GM19395 (cell line): ENCODE data around the gene KDM5B.
"Not testable (repeated sequence)": the region's sequence is repeated elsewhere in the genome, so short reads cannot be mapped to it uniquely, and the experiment has no call there.

Experiments used
- ATAC-seq: cut with Tn5 transposase; IDR thresholded peaks from one replicate; pipeline ENCODE4 v1.9.1; 2021; ENCODE audit warnings: mild to moderate bottlenecking, moderate library complexity; ENCODE audit not compliant: unreplicated experiment

Gene KDM5B

DNA sequence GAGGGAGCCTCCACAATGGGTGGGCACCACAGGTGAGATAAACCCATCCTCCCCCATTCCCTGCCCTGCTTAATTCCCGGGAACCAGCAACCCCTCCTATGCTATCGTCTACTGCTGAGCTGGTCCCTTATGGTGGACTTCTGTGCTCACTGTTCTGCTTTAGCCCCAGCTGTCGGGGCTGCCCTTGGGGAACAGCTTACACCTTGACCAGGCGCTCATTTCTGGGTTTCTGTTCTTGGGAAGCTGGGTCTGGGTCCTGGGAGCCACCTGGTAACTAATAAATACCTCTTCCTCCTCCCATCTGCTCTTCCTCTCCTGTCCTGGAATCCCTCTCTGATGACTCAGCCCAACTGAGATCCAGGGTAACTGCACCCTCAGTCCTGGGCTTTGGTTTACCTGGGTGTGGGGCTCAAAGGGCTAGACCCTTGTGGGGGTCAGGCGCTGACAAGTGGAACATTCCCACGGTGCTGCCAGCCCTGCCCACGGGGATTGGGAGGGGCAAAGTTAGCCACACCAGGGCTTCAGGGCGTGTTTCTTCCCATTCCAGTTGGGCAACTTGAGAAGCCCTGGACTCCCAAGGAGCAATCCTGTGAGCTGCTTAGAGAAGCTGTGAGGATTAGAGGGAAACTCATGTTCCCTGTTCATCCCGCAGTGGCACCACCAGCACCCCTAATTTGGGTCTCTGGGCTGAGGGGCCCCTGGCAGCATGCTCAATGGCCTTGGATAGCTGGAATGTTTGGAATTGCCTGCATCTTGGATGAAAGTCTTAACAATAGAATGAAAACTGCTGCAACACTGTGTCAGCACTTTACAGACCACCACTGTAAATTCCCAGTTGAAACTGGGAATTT lies 4.2 kb upstream of the KDM5B start:
- ATAC-seq: no peak

DNA sequence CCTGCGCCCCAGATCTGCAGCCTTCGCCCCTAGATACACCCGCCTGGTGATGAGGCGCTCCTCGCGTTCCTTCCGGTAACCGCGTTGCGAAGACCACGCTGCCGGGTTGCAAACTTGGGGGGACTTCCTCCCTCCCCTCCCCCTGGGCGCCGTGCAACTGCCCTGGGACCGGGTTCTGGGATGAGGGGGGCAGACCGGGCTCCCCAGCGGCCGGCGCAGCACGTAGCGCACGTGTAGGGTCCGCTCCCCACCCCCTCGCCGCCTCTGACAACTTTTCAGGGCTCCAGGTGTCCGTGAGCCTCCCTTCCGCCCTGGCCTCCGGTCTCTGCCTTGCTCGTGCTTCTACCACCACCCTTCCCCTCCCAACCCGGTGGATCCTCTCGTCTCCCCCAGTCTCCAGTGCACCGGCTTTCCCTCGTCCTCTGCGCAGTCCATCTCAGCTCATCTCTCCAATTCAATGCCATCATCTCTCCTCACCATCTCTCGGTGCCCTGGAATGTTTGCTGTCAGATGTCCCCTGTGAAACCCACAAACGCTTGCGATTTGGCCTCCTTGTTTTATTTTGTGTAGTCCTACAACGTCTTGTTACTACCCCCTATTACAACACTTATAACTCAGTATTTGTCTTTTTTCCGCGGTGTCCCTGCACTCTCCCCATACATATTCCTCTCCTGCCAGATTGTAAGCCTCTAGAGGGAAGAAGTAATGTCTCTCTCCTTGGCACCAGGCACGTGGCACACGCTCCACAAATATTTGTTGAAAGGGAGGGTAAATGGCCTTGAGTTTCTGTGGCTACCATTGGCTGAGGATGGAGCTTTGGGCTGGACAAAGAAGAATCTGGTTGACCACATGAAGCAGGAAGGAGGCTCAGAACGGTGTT lies 3.3 kb upstream of the KDM5B start:
- peak; percentile 6 for ATAC-seq

- peak; percentile 72 for ATAC-seq
Observed at GRCh38 chr1:202810615-202811295, 2.5 kb upstream of the KDM5B start, which contains the start of gene PCAT6. Gene PCAT6 (plus strand): TSS chr1:202810954.

GRCh38 chr1:202810193-202810614 lies 2.0 kb upstream of the KDM5B start:
- ATAC-seq: no peak

- ATAC-seq: no peak
Observed at GRCh38 chr1:202809597-202810159, 1.5 kb upstream of the KDM5B start.

- no peak for ATAC-seq
Observed at GRCh38 chr1:202807451-202807925, 733 bp downstream of the KDM5B start.

- ATAC-seq: no peak
Observed at GRCh38 chr1:202806845-202807450, 1.3 kb downstream of the KDM5B start.

- no peak for ATAC-seq
Observed at GRCh38 chr1:202805886-202806844, 2.1 kb downstream of the KDM5B start.

- no peak for ATAC-seq
Observed at GRCh38 chr1:202804126-202804525, 4.1 kb downstream of the KDM5B start.

DNA sequence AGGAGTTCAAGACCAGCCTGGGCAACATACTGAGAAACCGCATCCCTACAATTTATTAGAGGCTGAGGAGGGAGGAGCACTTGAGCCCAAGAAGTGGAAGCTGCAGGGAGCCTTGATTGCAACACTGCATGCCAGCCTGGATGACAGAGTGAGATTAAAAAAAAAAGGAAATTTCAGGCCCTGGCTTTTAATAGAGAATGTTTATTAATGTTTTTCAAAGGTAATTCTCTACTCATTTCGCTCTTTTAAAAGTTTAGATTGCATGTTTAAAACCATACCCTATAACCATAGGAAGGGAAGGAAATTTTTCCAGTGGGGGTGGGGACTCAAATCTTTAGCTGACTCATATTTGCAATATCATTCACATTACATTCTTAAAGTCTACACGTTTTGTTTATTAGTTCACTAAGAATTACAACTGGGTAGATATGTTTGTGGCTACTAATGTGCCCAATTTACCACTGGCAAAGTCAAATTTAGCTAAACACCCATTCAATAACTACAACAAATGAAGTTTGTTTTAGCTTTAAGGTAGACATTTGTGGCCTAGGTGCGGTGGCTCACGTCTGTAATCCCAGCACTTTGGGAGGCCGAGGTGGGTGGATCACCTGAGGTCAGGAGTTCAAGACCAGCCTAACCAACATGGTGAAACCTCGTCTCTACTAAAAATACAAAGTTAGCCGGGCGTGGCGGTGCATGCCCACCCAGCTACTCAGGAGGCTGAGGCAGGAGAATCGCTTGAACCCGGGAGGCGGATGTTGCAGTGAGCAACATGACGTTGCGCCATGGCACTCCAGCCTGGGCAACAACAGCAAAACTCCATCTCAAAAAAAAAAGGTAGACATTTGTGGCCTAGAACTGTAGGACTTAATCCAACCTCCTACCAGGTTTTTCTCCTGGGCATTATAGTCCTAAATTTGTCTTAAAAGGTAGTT lies 5.0 kb downstream of the KDM5B start:
- no peak for ATAC-seq

DNA sequence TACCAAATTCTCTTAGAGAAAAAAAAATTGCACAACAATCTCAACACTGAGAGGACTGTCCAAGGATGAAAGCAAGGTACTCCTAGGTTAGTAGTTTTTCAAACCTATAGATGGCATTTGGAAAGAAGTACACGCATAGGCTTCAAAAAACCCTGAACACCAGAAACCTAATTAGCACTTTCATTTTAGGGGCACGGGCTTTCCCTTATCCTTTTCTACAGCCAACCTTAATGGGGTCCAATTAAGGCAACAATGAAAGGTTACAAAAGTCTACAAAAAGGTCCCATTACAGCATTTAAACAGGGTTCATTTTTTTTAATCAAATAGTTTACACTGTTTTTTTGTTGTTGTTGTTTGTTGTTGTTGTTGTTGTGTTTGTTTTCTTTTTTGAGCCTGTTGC lies 6.2 kb downstream of the KDM5B start:
- ATAC-seq: no peak

GRCh38 chr1:202801175-202801574 lies 7.0 kb downstream of the KDM5B start:
- ATAC-seq: no peak

DNA sequence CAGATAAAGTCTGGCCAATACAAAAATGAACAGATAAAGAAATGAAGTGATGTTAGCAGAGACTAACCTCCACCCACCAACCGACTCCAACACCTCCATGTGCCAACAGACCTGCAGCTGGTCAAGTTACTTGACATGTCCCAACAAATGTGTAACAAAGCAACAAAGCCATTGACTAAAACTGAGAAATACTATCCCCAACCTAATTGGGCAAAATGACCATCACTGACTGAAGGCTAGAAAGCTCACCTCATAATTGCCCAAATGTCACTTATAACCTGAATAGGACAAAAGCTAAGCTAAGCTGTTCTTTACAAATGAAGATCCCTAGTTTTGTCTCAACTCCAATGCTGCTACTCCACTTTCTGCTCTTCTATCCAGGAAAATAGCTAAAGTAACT lies 7.5 kb downstream of the KDM5B start:
- no peak for ATAC-seq

DNA sequence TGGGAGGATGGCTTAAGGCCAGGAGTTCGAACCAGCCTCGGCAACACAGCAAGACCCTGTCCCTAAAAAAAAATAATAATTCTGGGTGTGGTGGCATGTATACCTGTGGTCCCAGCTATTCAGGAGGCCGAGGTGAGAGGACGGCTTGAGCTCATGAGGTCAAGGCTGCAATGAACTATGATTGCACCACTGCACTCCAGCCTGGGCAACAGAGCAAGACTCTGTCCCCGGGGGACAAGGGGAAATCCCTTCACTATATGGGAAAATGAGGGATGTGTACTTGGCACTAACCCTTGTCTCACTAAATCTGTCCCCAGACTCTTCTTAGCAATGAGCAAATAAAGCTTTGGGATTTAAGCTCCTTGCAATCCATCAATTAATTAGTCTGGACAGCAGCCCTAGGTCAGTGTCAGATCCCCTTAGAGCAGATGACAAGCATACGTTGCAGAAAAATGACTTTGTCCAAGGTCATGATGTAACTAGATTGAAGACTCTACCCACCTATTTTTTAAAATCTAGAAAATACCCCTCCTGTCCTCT lies 9.4 kb downstream of the KDM5B start:
- ATAC-seq: no peak

GRCh38 chr1:202798260-202798659 lies 10.0 kb downstream of the KDM5B start:
- ATAC-seq: no peak

GRCh38 chr1:202796670-202797069 lies 11.6 kb downstream of the KDM5B start:
- ATAC-seq: no peak

DNA sequence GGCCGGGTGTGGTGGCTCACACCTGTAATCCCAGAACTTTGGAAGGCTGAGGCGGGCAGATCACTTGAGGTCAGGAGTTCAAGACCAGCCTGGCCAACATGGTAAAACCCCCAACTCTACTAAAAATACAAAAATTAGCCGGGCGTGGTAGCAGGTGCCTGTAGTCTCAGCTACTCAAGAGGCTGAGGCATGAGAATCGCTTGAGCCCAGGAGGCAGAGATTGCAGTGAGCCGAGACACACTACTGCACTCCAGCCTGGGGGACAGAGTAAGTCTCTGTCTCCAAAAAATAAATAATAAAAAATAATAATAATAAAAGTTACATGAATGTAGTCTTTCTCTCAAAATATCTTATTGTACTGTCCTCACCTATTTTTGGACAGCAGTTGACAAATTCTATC lies 13.3 kb downstream of the KDM5B start:
- ATAC-seq: not testable (repeated sequence)
